Measurements from ENCODE around the gene NAT9.

NAT9 gene

GRCh38 chr17:74760404-74761105 is 15.6 kb downstream of the NAT9 start:
- DNase-seq, result no peak

- DNase-seq, result no peak
Measured at GRCh38 chr17:74759941-74760340, 16.2 kb downstream of the NAT9 start.

- no peak for DNase-seq
Measured at GRCh38 chr17:74759243-74759801, 16.8 kb downstream of the NAT9 start.

- DNase-seq, result no peak
Measured at GRCh38 chr17:74758848-74759168, 17.3 kb downstream of the NAT9 start.

- DNase-seq, result no peak
Measured at GRCh38 chr17:74757931-74758847, 18.0 kb downstream of the NAT9 start.

GRCh38 chr17:74757502-74757901 is 18.6 kb downstream of the NAT9 start:
- peak in 1 of 2 experiments; percentile 30 for DNase-seq

GRCh38 chr17:74756891-74757290 is 19.3 kb downstream of the NAT9 start:
- no peak for DNase-seq

GRCh38 chr17:74755533-74755932 is 20.6 kb downstream of the NAT9 start:
- DNase-seq, result no peak

- DNase-seq, result no peak
Measured at GRCh38 chr17:74754832-74755231, 21.3 kb downstream of the NAT9 start.

- no peak for DNase-seq
Measured at GRCh38 chr17:74752822-74753401, 23.2 kb downstream of the NAT9 start.

- no peak for DNase-seq
Measured at GRCh38 chr17:74752415-74752814, 23.7 kb downstream of the NAT9 start.

GRCh38 chr17:74750327-74751069 is 25.6 kb downstream of the NAT9 start:
- DNase-seq, result no peak

GRCh38 chr17:74750039-74750326 is 26.2 kb downstream of the NAT9 start:
- no peak for DNase-seq

GRCh38 chr17:74749279-74750038 is 26.7 kb downstream of the NAT9 start:
- DNase-seq, result no peak

- DNase-seq, result peak in 1 of 2 experiments; percentile 76
Measured at GRCh38 chr17:74748529-74749278, 27.4 kb downstream of the NAT9 start, which contains the start of gene NHERF1. Gene NHERF1 (plus strand): TSS chr17:74748628. CDS start chr17:74748847, 219 bp downstream.

- no peak for DNase-seq
Measured at GRCh38 chr17:74748279-74748528, 27.9 kb downstream of the NAT9 start.

GRCh38 chr17:74746922-74747321 is 29.2 kb downstream of the NAT9 start:
- DNase-seq, result no peak

- DNase-seq, result no peak
Measured at GRCh38 chr17:74746376-74746775, 29.8 kb downstream of the NAT9 start.

GRCh38 chr17:74745548-74746177 is 30.5 kb downstream of the NAT9 start:
- no peak for DNase-seq

GRCh38 chr17:74744714-74745547 is 31.2 kb downstream of the NAT9 start:
- DNase-seq, result peak in 1 of 2 experiments; percentile 52

Data from cerebellar nuclear complex (tissue), 1 donor.